Left kidney (tissue), 2 donors: ENCODE data around the gene TIGD7. TPM values are rescaled to one million over a fixed set of nuclear protein-coding genes. Genes with fewer than 3 reads are reported as not detected.
"Not testable (repeated sequence)": the region's sequence is repeated elsewhere in the genome, so short reads cannot be mapped to it uniquely, and the experiment has no call there.

Experiments used
- DNase-seq: peaks from one replicate; pipeline ENCODE4 v3.0.0-alpha.2; 2013
- polyA plus RNA-seq: library from polyadenylated mRNA; unstranded; fragments of 120-200 nt; gene quantifications from one replicate; pipeline ENCODE4 v1.2.1, GENCODE V29; 2013; ENCODE audit not compliant: insufficient read length

Gene TIGD7
- polyA plus RNA-seq, 1 donor: 13.3 TPM

- peak; percentile 98 for DNase-seq
These were observed 22.3 kb downstream of the TIGD7 start, which contains the start of gene ZNF263 for GRCh38 chr16:3282730-3283542. TSS of gene ZNF263 (plus strand) at chr16:3283491. CDS start at chr16:3283819, 328 bp downstream.

- peak; percentile 72 for DNase-seq
These were observed 23.0 kb downstream of the TIGD7 start for GRCh38 chr16:3282103-3282729.

GRCh38 chr16:3281222-3281820 lies 23.9 kb downstream of the TIGD7 start:
- no peak for DNase-seq

- DNase-seq: no peak
These were observed 28.6 kb downstream of the TIGD7 start for GRCh38 chr16:3276679-3277078.

- no peak for DNase-seq
These were observed 30.3 kb downstream of the TIGD7 start for GRCh38 chr16:3274947-3275346.

- no peak for DNase-seq
These were observed 30.7 kb downstream of the TIGD7 start for GRCh38 chr16:3274490-3274889.

GRCh38 chr16:3271281-3271680 lies 33.9 kb downstream of the TIGD7 start:
- not testable (repeated sequence) for DNase-seq

GRCh38 chr16:3270718-3271117 lies 34.5 kb downstream of the TIGD7 start:
- not testable (repeated sequence) for DNase-seq

- no peak for DNase-seq
These were observed 36.9 kb downstream of the TIGD7 start for GRCh38 chr16:3268294-3268693.

GRCh38 chr16:3266873-3267537 lies 38.2 kb downstream of the TIGD7 start:
- DNase-seq: peak; percentile 25

- DNase-seq: peak; percentile 97
These were observed 40.8 kb downstream of the TIGD7 start for GRCh38 chr16:3264137-3265036.

- no peak for DNase-seq
These were observed 42.7 kb downstream of the TIGD7 start for GRCh38 chr16:3262517-3262916.

GRCh38 chr16:3259836-3260235 lies 45.4 kb downstream of the TIGD7 start:
- DNase-seq: no peak

- DNase-seq: no peak
These were observed 48.3 kb downstream of the TIGD7 start for GRCh38 chr16:3256866-3257465.

GRCh38 chr16:3256146-3256865 lies 48.9 kb downstream of the TIGD7 start, which contains the start of gene MEFV:
TSS of gene MEFV (minus strand) at chr16:3256633. CDS start at chr16:3256587, 46 bp downstream.
- no peak for DNase-seq

GRCh38 chr16:3254309-3254708 lies 50.9 kb downstream of the TIGD7 start:
- DNase-seq: no peak

- no peak for DNase-seq
These were observed 52.3 kb downstream of the TIGD7 start for GRCh38 chr16:3252967-3253366.

GRCh38 chr16:3249451-3249850 lies 55.8 kb downstream of the TIGD7 start:
- DNase-seq: no peak

GRCh38 chr16:3249020-3249419 lies 56.2 kb downstream of the TIGD7 start:
- DNase-seq: no peak
